ENCODE data around the gene NOL3. TPM values are rescaled to one million over a fixed set of nuclear protein-coding genes. Genes with fewer than 3 reads are reported as not detected.

NOL3 gene
- total RNA-seq, 1 donor from 2014 or later: 28.3 TPM

GRCh38 chr16:67195676-67196075 lies 25.3 kb downstream of the NOL3 start:
- Histone ChIP-seq H3K4me3 (ENCODE audit: low read depth, low read length) (no peak overlapping the region), H3K36me3 (ENCODE audit: control insufficient read depth, insufficient read depth, low read length) (peaks cover 2% of the 10 kb centered on the region), H3K27me3 (ENCODE audit: control insufficient read depth, insufficient read depth, low read length) (no peaks in the 10 kb centered on the region)
- no peak for DNase-seq (ENCODE audit: low read depth)
- TF ChIP-seq CTCF (IDR thresholded peaks at IDR 0.05; ENCODE audit: insufficient read depth, low read length, poor library complexity, severe bottlenecking): no peak

GRCh38 chr16:67196881-67197280 lies 26.5 kb downstream of the NOL3 start:
- no peak for DNase-seq (ENCODE audit: low read depth)
- TF ChIP-seq CTCF (IDR thresholded peaks at IDR 0.05; ENCODE audit: insufficient read depth, low read length, poor library complexity, severe bottlenecking): no peak
- H3K27me3 ChIP-seq (ENCODE audit: control insufficient read depth, insufficient read depth, low read length): no peaks in the 10 kb centered on the region
- H3K4me3 ChIP-seq (ENCODE audit: low read depth, low read length): no peak overlapping the region
- H3K36me3 ChIP-seq (ENCODE audit: control insufficient read depth, insufficient read depth, low read length): peaks cover 2% of the 10 kb centered on the region

- no peak for DNase-seq (ENCODE audit: low read depth)
- Histone ChIP-seq H3K36me3 (ENCODE audit: control insufficient read depth, insufficient read depth, low read length) (peaks cover 2% of the 10 kb centered on the region), H3K27me3 (ENCODE audit: control insufficient read depth, insufficient read depth, low read length) (no peaks in the 10 kb centered on the region), H3K4me3 (ENCODE audit: low read depth, low read length) (no peak overlapping the region)
- TF ChIP-seq CTCF (IDR thresholded peaks at IDR 0.05; ENCODE audit: insufficient read depth, low read length, poor library complexity, severe bottlenecking): no peak
Observed at GRCh38 chr16:67197704-67198103, 27.4 kb downstream of the NOL3 start.

GRCh38 chr16:67198238-67198734 lies 27.9 kb downstream of the NOL3 start:
- H3K27me3 ChIP-seq (ENCODE audit: control insufficient read depth, insufficient read depth, low read length): no peaks in the 10 kb centered on the region
- no peak overlapping the region for H3K4me3 ChIP-seq (ENCODE audit: low read depth, low read length)
- DNase-seq (ENCODE audit: low read depth): no peak
- H3K36me3 ChIP-seq (ENCODE audit: control insufficient read depth, insufficient read depth, low read length): peaks cover 2% of the 10 kb centered on the region
- peak; percentile 93 for TF ChIP-seq CTCF (IDR thresholded peaks at IDR 0.05; ENCODE audit: insufficient read depth, low read length, poor library complexity, severe bottlenecking)

- peaks cover 2% of the 10 kb centered on the region for H3K36me3 ChIP-seq (ENCODE audit: control insufficient read depth, insufficient read depth, low read length)
- H3K4me3 ChIP-seq (ENCODE audit: low read depth, low read length): no peak within 1 kb of the TSS
- TF ChIP-seq CTCF (IDR thresholded peaks at IDR 0.05; ENCODE audit: insufficient read depth, low read length, poor library complexity, severe bottlenecking): peak; percentile 39
- no peak for DNase-seq (ENCODE audit: low read depth)
- H3K27me3 ChIP-seq (ENCODE audit: control insufficient read depth, insufficient read depth, low read length): no peaks in the 10 kb centered on the region
Observed at GRCh38 chr16:67199011-67199807, 28.9 kb downstream of the NOL3 start, which contains the start of gene ELMO3. ELMO3 (plus strand) TSS chr16:67199131; CDS start chr16:67199327, 196 bp downstream.
